HFFc6 (cell line): ENCODE results near the gene MCOLN1. TPM values are rescaled to one million over a fixed set of nuclear protein-coding genes. Genes with fewer than 3 reads are reported as not detected.

Experiments
- DNase-seq: peaks from one replicate; pipeline ENCODE4 v3.0.0-alpha.2; 2018
- H3K27ac Mint-ChIP-seq: 2 replicates; pipeline ENCODE4 v1.8.0; 2020; ENCODE audit warnings: mild to moderate bottlenecking, mixed read lengths
- H3K27me3 Mint-ChIP-seq: 2 replicates; pipeline ENCODE4 v1.8.0; 2021; ENCODE audit warnings: mild to moderate bottlenecking, moderate library complexity, mixed read lengths; ENCODE audit not compliant: insufficient read depth
- H3K36me3 Mint-ChIP-seq: 2 replicates; pipeline ENCODE4 v1.8.0; 2021; ENCODE audit warnings: low read depth, mixed read lengths
- H3K4me1 Mint-ChIP-seq: 2 replicates; pipeline ENCODE4 v1.8.0; 2020; ENCODE audit warnings: low read depth, mixed read lengths
- H3K4me3 Mint-ChIP-seq: 2 replicates; pipeline ENCODE4 v1.8.0; 2020; ENCODE audit warnings: mild to moderate bottlenecking, moderate library complexity, mixed read lengths
- H3K9me3 Mint-ChIP-seq: 2 replicates; pipeline ENCODE4 v1.8.0; 2020; ENCODE audit warnings: mild to moderate bottlenecking, mixed read lengths
- total RNA-seq, 6 experiments: library from RNA; stranded (reverse); fragmentation: NEBNext Ultra II Directional; extraction: Animal tissue kit (Norgen Biotek cat#: 25700); gene quantifications; 2 replicates in 1 of 6; 3 replicates in 5 of 6; pipeline ENCODE4 v1.2.3, GENCODE V29; 2021
- TF ChIP-seq, protein P1 (sequence below): fragments of 200-600 bp; sonication (generic); IDR thresholded peaks from 2 replicates; pipeline ENCODE4 v1.5.0; 2021; ENCODE audit warnings: antibody characterized with exemption, mild to moderate bottlenecking

MCOLN1 gene
- total RNA-seq, 6 experiments from 2014 or later = 18.2 to 28.7 (median 21.3) TPM

GRCh38 chr19:7550169-7550770 is 27.8 kb downstream of the MCOLN1 start:
- peaks cover 2% of the 10 kb centered on the region; the same call in 1 of the 2 replicates for H3K27me3 Mint-ChIP-seq
- H3K4me1 Mint-ChIP-seq = no peaks in the 10 kb centered on the region
- TF ChIP-seq, protein P1, sequence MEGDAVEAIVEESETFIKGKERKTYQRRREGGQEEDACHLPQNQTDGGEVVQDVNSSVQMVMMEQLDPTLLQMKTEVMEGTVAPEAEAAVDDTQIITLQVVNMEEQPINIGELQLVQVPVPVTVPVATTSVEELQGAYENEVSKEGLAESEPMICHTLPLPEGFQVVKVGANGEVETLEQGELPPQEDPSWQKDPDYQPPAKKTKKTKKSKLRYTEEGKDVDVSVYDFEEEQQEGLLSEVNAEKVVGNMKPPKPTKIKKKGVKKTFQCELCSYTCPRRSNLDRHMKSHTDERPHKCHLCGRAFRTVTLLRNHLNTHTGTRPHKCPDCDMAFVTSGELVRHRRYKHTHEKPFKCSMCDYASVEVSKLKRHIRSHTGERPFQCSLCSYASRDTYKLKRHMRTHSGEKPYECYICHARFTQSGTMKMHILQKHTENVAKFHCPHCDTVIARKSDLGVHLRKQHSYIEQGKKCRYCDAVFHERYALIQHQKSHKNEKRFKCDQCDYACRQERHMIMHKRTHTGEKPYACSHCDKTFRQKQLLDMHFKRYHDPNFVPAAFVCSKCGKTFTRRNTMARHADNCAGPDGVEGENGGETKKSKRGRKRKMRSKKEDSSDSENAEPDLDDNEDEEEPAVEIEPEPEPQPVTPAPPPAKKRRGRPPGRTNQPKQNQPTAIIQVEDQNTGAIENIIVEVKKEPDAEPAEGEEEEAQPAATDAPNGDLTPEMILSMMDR = no peak
- no peak overlapping the region for H3K27ac Mint-ChIP-seq
- H3K36me3 Mint-ChIP-seq = peaks cover 25% of the 10 kb centered on the region
- H3K9me3 Mint-ChIP-seq = no peaks in the 10 kb centered on the region
- no peak overlapping the region for H3K4me3 Mint-ChIP-seq
- DNase-seq = no peak

DNA sequence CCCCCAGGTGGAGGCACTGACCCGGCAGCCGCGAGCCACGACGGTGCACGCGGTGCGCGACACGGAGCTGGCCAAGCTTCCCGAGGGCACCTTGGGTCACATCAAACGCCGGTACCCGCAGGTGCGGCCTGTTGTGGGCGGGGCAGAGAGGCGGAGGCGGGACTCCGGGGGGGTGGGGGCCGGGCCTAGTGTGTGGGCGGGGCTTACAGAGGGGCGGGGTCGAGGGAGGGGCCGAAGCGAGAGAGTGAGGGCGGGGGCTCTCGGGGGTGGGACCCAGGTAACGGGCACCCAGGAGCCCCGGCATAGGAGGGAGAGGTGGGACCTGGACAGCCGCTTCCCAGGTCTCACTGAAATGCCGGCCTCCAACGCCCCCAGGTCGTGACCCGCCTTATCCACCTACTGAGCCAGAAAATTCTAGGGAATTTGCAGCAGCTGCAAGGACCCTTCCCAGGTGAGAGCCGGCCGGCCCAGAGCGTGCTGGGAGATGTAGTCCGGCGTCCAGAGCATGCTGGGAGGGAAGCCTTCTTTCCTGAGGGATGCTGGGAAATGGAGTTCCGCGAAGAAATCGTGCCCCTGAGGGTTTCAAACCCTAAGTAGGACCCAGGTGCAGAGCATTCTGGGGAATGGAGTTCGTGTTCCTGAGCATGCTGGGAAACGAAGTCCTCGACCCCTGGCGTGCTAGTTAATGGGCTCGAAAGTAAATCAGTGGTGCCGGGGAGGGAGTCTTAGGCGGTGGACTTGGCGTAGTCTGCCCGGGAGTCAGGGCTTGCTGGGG is 28.8 kb downstream of the MCOLN1 start:
- Mint-ChIP-seq H3K4me1 (no peaks in the 10 kb centered on the region), H3K9me3 (no peaks in the 10 kb centered on the region), H3K27me3 (no peaks in the 10 kb centered on the region; the same call in 1 of the 2 replicates), H3K4me3 (no peak overlapping the region), H3K27ac (no peak overlapping the region), H3K36me3 (peaks cover 22% of the 10 kb centered on the region)
- TF ChIP-seq, protein P1 = no peak
- DNase-seq = no peak

DNA sequence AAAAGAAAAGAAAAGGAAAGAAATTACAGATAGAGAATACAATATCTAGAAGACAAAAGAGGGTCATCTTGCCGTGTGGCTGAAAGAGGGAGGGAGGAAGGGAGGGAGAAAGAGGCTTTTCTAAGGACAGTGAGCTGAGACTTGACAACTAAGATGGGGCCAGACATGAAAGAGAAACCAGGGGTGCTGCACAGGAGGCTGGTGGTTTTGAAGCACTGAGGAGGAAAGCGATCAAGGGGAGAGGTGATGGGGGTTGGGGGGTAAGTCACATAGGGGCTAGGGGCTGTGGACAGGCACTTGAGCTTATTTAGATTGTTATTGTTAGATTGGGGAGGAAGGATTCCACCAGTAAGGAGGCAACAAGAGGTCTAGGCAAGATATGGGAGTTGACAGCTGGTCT is 30.4 kb downstream of the MCOLN1 start:
- H3K27me3 Mint-ChIP-seq = no peaks in the 10 kb centered on the region; the same call in 1 of the 2 replicates
- TF ChIP-seq, protein P1 = no peak
- no peak overlapping the region for H3K27ac Mint-ChIP-seq
- no peak for DNase-seq
- no peaks in the 10 kb centered on the region for H3K9me3 Mint-ChIP-seq
- no peak overlapping the region for H3K4me3 Mint-ChIP-seq
- no peaks in the 10 kb centered on the region for H3K4me1 Mint-ChIP-seq
- H3K36me3 Mint-ChIP-seq = peaks cover 28% of the 10 kb centered on the region

GRCh38 chr19:7554565-7554964 is 32.1 kb downstream of the MCOLN1 start:
- DNase-seq = no peak
- TF ChIP-seq, protein P1 = no peak
- Mint-ChIP-seq H3K4me1 (no peaks in the 10 kb centered on the region), H3K4me3 (no peak overlapping the region), H3K27ac (no peak overlapping the region), H3K27me3 (no peaks in the 10 kb centered on the region; the same call in 1 of the 2 replicates), H3K9me3 (no peaks in the 10 kb centered on the region), H3K36me3 (peaks cover 43% of the 10 kb centered on the region)

DNA sequence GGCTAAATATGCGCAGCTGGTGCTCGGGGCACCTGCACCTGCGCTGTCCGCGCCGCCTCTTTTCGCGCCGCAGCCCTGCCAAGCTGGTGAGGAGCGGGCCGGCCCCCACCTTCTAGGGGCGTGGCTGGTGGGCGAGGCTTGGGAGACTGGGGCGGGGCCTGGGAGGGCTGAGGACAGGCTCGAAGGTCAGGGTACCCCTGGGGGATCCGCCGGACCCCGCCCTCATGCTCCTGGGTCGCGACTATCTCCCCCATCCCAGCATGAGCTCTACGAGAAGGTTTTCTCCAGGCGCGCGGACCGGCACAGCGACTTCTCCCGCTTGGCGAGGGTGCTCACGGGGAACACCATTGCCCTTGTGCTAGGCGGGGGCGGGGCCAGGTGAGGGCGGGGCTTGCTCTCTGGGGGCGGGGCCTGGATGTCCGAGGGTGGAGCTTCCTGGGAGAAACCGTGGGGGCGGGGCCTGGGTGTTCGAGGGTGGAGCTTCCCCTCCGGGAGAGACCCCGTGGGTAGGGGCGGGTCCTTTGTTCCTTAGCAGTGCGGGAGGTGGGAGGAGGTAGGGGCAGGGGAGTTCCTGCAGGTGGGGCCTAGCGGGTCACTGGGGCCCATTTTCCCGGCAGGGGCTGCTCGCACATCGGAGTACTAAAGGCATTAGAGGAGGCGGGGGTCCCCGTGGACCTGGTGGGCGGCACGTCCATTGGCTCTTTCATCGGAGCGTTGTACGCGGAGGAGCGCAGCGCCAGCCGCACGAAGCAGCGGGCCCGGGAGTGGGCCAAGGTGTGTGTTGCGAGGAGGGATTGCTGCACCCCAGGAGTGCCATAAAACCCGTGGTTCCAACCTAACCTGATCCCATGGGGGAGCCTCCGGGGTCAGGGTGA is 32.8 kb downstream of the MCOLN1 start:
- TF ChIP-seq, protein P1 = no peak
- peaks cover 41% of the 10 kb centered on the region for H3K36me3 Mint-ChIP-seq
- H3K27me3 Mint-ChIP-seq = no peaks in the 10 kb centered on the region; the same call in 1 of the 2 replicates
- H3K9me3 Mint-ChIP-seq = no peaks in the 10 kb centered on the region
- no peak for DNase-seq
- H3K4me3 Mint-ChIP-seq = no peak overlapping the region
- no peaks in the 10 kb centered on the region for H3K4me1 Mint-ChIP-seq
- H3K27ac Mint-ChIP-seq = no peak overlapping the region
